ENCODE data around the gene CCL15.

- no peak for TF ChIP-seq CTCF (IDR thresholded peaks at IDR 0.05)
- TF ChIP-seq POLR2A (IDR thresholded peaks at IDR 0.05): no peak
Observed at GRCh38 chr17:35988164-35988563, 13.2 kb downstream of the CCL15 start.

Data from Peyer's patch (tissue), 4 donors.